Body of pancreas (tissue), 4 donors: Measurements from ENCODE around the gene SSR1. TPM values are rescaled to one million over a fixed set of nuclear protein-coding genes. Genes with fewer than 3 reads are reported as not detected.
A peak's percentile ranks its signal among the peaks of the same experiment; 100 is the strongest.

Experiments used
- ATAC-seq: fragments of 150-250 bp; one replicate; pipeline ENCODE4 v1.9.1; 2016
- DNase-seq, 4 donors: peaks; one replicate each; pipeline ENCODE4 v3.0.0-alpha.2; 2019
- H3K27ac ChIP-seq, 4 donors: fragments of 200-600 bp; sonication (generic); 1 replicate in 3 of 4; 2 replicates in 1 of 4; pipeline versions ENCODE4 v1.5.1 to v1.6.1; 2016 to 2019; ENCODE audit warnings: mild to moderate bottlenecking in 1 of 4, mixed read lengths in 1 of 4, moderate library complexity in 1 of 4
- H3K27me3 ChIP-seq, 2 donors: fragments of 200-600 bp; sonication (generic); one replicate each; pipeline ENCODE4 v1.6.0; 2016; ENCODE audit warnings: mild to moderate bottlenecking in 1 of 2
- H3K36me3 ChIP-seq, 2 donors: fragments of 200-600 bp; sonication (generic); replicated peaks in 1 of 2; 2 replicates each; pipeline ENCODE4 v1.5.1; 2016; ENCODE audit warnings: low read depth in 2 of 2; ENCODE audit not compliant: insufficient read depth in 1 of 2
- H3K4me1 ChIP-seq: fragments of 200-600 bp; sonication (generic); one replicate; pipeline ENCODE4 v1.6.0; 2016
- H3K4me3 ChIP-seq, 2 donors: fragments of 200-600 bp; sonication (generic); 1 replicate in 1 of 2; 2 replicates in 1 of 2; pipeline ENCODE4 v1.5.1; 2016 to 2019
- H3K9me3 ChIP-seq, 3 donors: fragments of 200-600 bp; sonication (generic); 1 replicate in 2 of 3; 2 replicates in 1 of 3; pipeline ENCODE4 v1.5.1; 2016
- CTCF ChIP-seq, 7 experiments: fragments of 450-650 bp in 4 of 7; fragments of 200-600 bp in 3 of 7; sonication (generic) in 3 of 7; IDR thresholded peaks; one replicate each; pipeline ENCODE4 v1.5.1; 2016 to 2019; ENCODE audit warnings: antibody characterized with exemption in 7 of 7
- POLR2A ChIP-seq, 3 donors: fragments of 450-650 bp; IDR thresholded peaks; one replicate each; pipeline ENCODE4 v1.6.1; 2016; ENCODE audit warnings: antibody characterized with exemption in 3 of 3, mild to moderate bottlenecking in 2 of 3
- WGBS, 2 donors: methylation state at CpG; one replicate each; pipeline ENCODE4 v1.1.5; 2017; 5-methylcytosine and 5-hydroxymethylcytosine counted together
- intact Hi-C: fragments of 100-400 bp; cut with DNase I; formaldehyde crosslinking; loops from one replicate; pipeline ENCODE4 v1.15.1; 2023
- total RNA-seq, 2 donors: library from RNA; depleted of rRNA; stranded (reverse); fragments of >200 nt; gene quantifications; one replicate each; pipeline ENCODE4 v1.1.0, GENCODE V29; 2016

The SSR1 gene
- total RNA-seq, 2 donors from 2014 or later = 50.1 TPM

- 62 to 63% methylated on average over 16 of the region's 16 CpGs for WGBS, 2 donors
- DNase-seq (peak; percentile 94 to 97 (median 95)), ATAC-seq (peak; percentile 93)
- Histone ChIP-seq H3K4me3 (no peak overlapping the region), H3K36me3 (no peaks in the 10 kb centered on the region), H3K9me3 (no peaks in the 10 kb centered on the region), H3K27ac (peak overlapping the region; percentile 73 to 86 (median 77)), H3K4me1 (peaks cover 45% of the 10 kb centered on the region), H3K27me3 (no peaks in the 10 kb centered on the region)
- intact Hi-C loops = no loop called here
- peak in 2 of 3 donors; percentile 42 to 50 for TF ChIP-seq POLR2A (IDR thresholded peaks at IDR 0.05)
- peak in 1 of 7 experiments; percentile 6 for TF ChIP-seq CTCF (IDR thresholded peaks at IDR 0.05)
These were observed 42.4 kb downstream of the SSR1 start for GRCh38 chr6:7270320-7271204.

GRCh38 chr6:7269816-7270215 is 43.2 kb downstream of the SSR1 start:
- DNase-seq = no peak
- peaks cover 41% of the 10 kb centered on the region for H3K4me1 ChIP-seq
- no peaks in the 10 kb centered on the region for H3K36me3 ChIP-seq
- no peak for ATAC-seq
- intact Hi-C loops = no loop called here
- no peaks in the 10 kb centered on the region for H3K9me3 ChIP-seq
- no peaks in the 10 kb centered on the region for H3K27me3 ChIP-seq
- no peak for TF ChIP-seq CTCF (IDR thresholded peaks at IDR 0.05)
- no peak for TF ChIP-seq POLR2A (IDR thresholded peaks at IDR 0.05)
- peak overlapping the region; percentile 73 to 86 (median 77) for H3K27ac ChIP-seq
- 89% methylated on average over 4 to 5 of the region's 5 CpGs for WGBS, 2 donors
- H3K4me3 ChIP-seq = no peak overlapping the region

DNA sequence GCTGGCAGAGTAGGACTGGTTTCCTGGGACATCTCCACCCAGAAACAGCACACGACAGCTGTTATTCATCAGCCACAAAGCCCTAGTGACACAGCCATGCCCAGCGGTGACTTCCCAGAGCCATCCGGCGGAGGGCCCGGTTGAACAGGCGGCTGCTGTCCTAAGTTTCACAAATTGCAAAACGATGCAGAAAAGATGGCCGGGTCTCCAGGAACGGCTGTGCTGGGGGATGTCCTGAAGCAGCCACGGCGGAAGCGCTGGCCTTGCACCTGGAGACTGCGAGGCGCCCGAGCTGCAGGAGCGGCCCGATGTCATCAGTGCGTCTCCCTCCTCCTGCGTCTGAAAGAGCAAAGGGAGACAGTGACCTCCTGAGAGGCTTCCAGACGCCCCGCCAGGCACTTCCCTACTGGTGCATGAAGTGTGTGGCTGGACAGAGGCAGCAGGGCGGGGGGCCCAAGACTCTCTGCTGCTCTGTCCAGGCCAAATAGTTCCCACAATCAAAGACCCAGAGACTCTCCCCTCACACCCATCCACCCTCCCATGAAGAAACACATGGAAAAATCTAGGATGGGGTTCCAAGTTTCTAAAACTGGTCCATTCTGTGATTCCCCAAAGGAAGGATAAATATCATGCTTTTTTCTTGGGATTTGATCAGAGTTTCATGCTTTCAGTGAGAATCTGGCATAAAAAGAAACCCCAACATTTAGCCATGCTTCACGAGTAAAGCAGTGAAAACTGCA is 44.0 kb downstream of the SSR1 start:
- Histone ChIP-seq H3K27ac (no peak overlapping the region), H3K9me3 (no peaks in the 10 kb centered on the region), H3K4me3 (no peak overlapping the region), H3K27me3 (no peaks in the 10 kb centered on the region), H3K4me1 (peaks cover 36% of the 10 kb centered on the region), H3K36me3 (no peaks in the 10 kb centered on the region)
- DNase-seq (no peak), ATAC-seq (no peak)
- TF ChIP-seq POLR2A (IDR thresholded peaks at IDR 0.05) (no peak), CTCF (IDR thresholded peaks at IDR 0.05) (no peak)
- intact Hi-C loops = no loop called here
- WGBS, 2 donors = 85 to 88% methylated on average over 20 to 21 of the region's 23 CpGs

DNA sequence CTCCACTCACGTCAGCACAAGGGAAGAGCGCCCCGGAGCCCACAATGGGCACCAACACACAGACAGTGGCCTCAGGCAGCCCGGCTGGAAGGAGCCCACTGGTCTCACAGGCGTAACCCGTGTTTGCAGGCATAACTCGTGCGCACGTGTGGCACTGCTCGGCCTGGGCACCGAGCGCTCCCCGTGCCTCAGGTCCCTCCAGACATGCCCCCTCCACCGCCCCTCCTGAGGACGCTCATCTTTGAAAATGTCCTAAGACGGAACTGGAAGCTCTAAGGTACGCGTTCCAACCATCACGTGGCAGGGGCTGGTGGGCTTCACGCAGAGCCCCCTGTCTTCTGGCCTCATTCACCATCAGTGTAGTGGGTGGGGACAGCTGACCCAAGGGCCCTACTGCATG is 44.6 kb downstream of the SSR1 start:
- Histone ChIP-seq H3K4me1 (peaks cover 31% of the 10 kb centered on the region), H3K27me3 (no peaks in the 10 kb centered on the region), H3K27ac (peak overlapping the region in 3 of 4 donors; percentile 49 to 73 (median 49)), H3K4me3 (no peak overlapping the region), H3K36me3 (no peaks in the 10 kb centered on the region), H3K9me3 (no peaks in the 10 kb centered on the region)
- no peak for DNase-seq
- ATAC-seq = no peak
- TF ChIP-seq CTCF (IDR thresholded peaks at IDR 0.05) = no peak
- no peak for TF ChIP-seq POLR2A (IDR thresholded peaks at IDR 0.05)
- intact Hi-C loops = no loop called here
- WGBS, 2 donors = 87 to 94% methylated on average over 3 to 20 of the region's 20 CpGs
